A549 (cell line): Measurements from ENCODE around the gene GAS6. TPM values are rescaled to one million over a fixed set of nuclear protein-coding genes. Genes with fewer than 3 reads are reported as not detected.

Experiments used
- ATOH8 ChIP-seq: fragments of 250-450 bp; sonication (Bioruptor Pico); IDR thresholded peaks from 2 replicates; pipeline ENCODE4 v1.5.0; 2020; ENCODE audit warnings: low read depth, mild to moderate bottlenecking, moderate library complexity
- BCL3 ChIP-seq: fragments of >200 bp; sonication (Bioruptor Twin); formaldehyde crosslinking; IDR thresholded peaks from 3 replicates; pipeline ENCODE4 v1.6.1; 2016
- BHLHE40 ChIP-seq: IDR thresholded peaks from 2 replicates; pipeline ENCODE4 v1.6.1; 2012; ENCODE audit warnings: low read depth, low read length, inconsistent platforms
- CBX8 ChIP-seq: fragments of 200-600 bp; sonication (generic); IDR thresholded peaks from 2 replicates; pipeline ENCODE4 v1.6.1; 2016
- CEBPB ChIP-seq, 2 experiments: fragments of >200 bp in 1 of 2; sonication (Bioruptor Twin) in 1 of 2; formaldehyde crosslinking in 1 of 2; IDR thresholded peaks; 2 replicates each; pipeline ENCODE4 v1.6.1; 2012 to 2016
- CHD2 ChIP-seq: fragments of 150-350 bp; IDR thresholded peaks from 2 replicates; pipeline ENCODE4 v1.6.1; 2014; ENCODE audit warnings: low read length; ENCODE audit not compliant: partially characterized antibody
- E2F6 ChIP-seq: IDR thresholded peaks from 2 replicates; pipeline ENCODE4 v1.6.1; 2012; ENCODE audit warnings: low read depth, borderline replicate concordance
- EHF ChIP-seq: fragments of 250-450 bp; sonication (Bioruptor Pico); IDR thresholded peaks from 2 replicates; pipeline ENCODE4 v1.5.0; 2020; ENCODE audit warnings: mild to moderate bottlenecking
- ELK1 ChIP-seq: fragments of 150-350 bp; IDR thresholded peaks from 2 replicates; pipeline ENCODE4 v1.6.1; 2014; ENCODE audit warnings: low read depth, mild to moderate bottlenecking, low read length
- EP300 ChIP-seq, 2 experiments: fragments of >200 bp; sonication (Bioruptor Twin); formaldehyde crosslinking; IDR thresholded peaks; 2 replicates in 1 of 2; 3 replicates in 1 of 2; pipeline ENCODE4 v1.6.1; 2016 to 2017
- ESRRA ChIP-seq: fragments of 150-350 bp; IDR thresholded peaks from 2 replicates; pipeline ENCODE4 v1.6.1; 2014; ENCODE audit warnings: mild to moderate bottlenecking, low read length, borderline replicate concordance
- FOSL2 ChIP-seq, 2 experiments: fragments of 450-650 bp in 1 of 2; fragments of >200 bp in 1 of 2; sonication (Bioruptor Twin) in 1 of 2; formaldehyde crosslinking; IDR thresholded peaks; 2 replicates each; pipeline versions ENCODE4 v1.5.0 to v1.6.1; 2016 to 2020; ENCODE audit warnings: mild to moderate bottlenecking in 1 of 2, moderate library complexity in 1 of 2
- FOXS1 ChIP-seq: fragments of 250-450 bp; sonication (Bioruptor Pico); IDR thresholded peaks from 2 replicates; pipeline ENCODE4 v1.5.0; 2020; ENCODE audit warnings: mild to moderate bottlenecking, moderate library complexity
- GATA3 ChIP-seq: IDR thresholded peaks from 2 replicates; pipeline ENCODE4 v1.6.1; 2012; ENCODE audit warnings: borderline replicate concordance
- HES2 ChIP-seq: fragments of >200 bp; sonication (Bioruptor Twin); formaldehyde crosslinking; IDR thresholded peaks from 2 replicates; pipeline ENCODE4 v1.6.1; 2016
- HEYL ChIP-seq: fragments of 250-450 bp; sonication (Bioruptor Pico); IDR thresholded peaks from 2 replicates; pipeline ENCODE4 v1.8.0; 2021; ENCODE audit warnings: mild to moderate bottlenecking, moderate library complexity
- HMGXB4 ChIP-seq: fragments of 250-450 bp; sonication (Bioruptor Pico); IDR thresholded peaks from 2 replicates; pipeline ENCODE4 v1.5.0; 2021; ENCODE audit warnings: mild to moderate bottlenecking, moderate library complexity, borderline replicate concordance
- HOXB13 ChIP-seq: fragments of 250-450 bp; sonication (Bioruptor Pico); IDR thresholded peaks from 2 replicates; pipeline ENCODE4 v1.5.0; 2020; ENCODE audit warnings: low read depth, mild to moderate bottlenecking, moderate library complexity
- JUN ChIP-seq, 2 experiments: fragments of >200 bp; sonication (Bioruptor Twin); formaldehyde crosslinking; IDR thresholded peaks; 2 replicates in 1 of 2; 3 replicates in 1 of 2; pipeline ENCODE4 v1.6.1; 2016 to 2017
- JUNB ChIP-seq: fragments of >200 bp; sonication (Bioruptor Twin); formaldehyde crosslinking; IDR thresholded peaks from 2 replicates; pipeline ENCODE4 v1.6.1; 2016
- KDM1A ChIP-seq: fragments of 200-600 bp; sonication (generic); IDR thresholded peaks from 2 replicates; pipeline ENCODE4 v1.6.1; 2016; ENCODE audit warnings: low read depth, mild to moderate bottlenecking
- KDM5A ChIP-seq: fragments of 200-600 bp; sonication (generic); IDR thresholded peaks from 2 replicates; pipeline ENCODE4 v1.6.1; 2016; ENCODE audit warnings: antibody characterized with exemption, mild to moderate bottlenecking
- MAX ChIP-seq: IDR thresholded peaks from 2 replicates; pipeline ENCODE4 v1.6.1; 2012
- NFE2L2 ChIP-seq: fragments of 150-350 bp; conservative IDR thresholded peaks from 2 replicates; pipeline ENCODE4 v1.6.1; 2014; ENCODE audit warnings: low read length
- NPAS2 ChIP-seq: fragments of 250-450 bp; sonication (Bioruptor Pico); IDR thresholded peaks from 2 replicates; pipeline ENCODE4 v1.8.0; 2022; ENCODE audit warnings: mild to moderate bottlenecking, moderate library complexity, borderline replicate concordance
- NR3C1 ChIP-seq: fragments of >200 bp; sonication (Bioruptor Twin); formaldehyde crosslinking; IDR thresholded peaks from 3 replicates; pipeline ENCODE4 v1.6.1; 2017
- PHF8 ChIP-seq: fragments of 200-600 bp; sonication (generic); IDR thresholded peaks from 2 replicates; pipeline ENCODE4 v1.6.1; 2016; ENCODE audit warnings: low read depth, mild to moderate bottlenecking, antibody characterized with exemption, moderate library complexity, borderline replicate concordance
- POLR2A ChIP-seq: IDR thresholded peaks from 2 replicates; pipeline ENCODE4 v1.6.1; 2012; ENCODE audit warnings: mild to moderate bottlenecking, low read length
- POLR2AphosphoS2 ChIP-seq: conservative IDR thresholded peaks from 2 replicates; pipeline ENCODE4 v1.6.1; 2012; ENCODE audit warnings: low read length, improper control_type of control experiment, inconsistent platforms
- RARB ChIP-seq: fragments of 250-450 bp; sonication (Bioruptor Pico); IDR thresholded peaks from 2 replicates; pipeline ENCODE4 v1.8.0; 2021; ENCODE audit warnings: mild to moderate bottlenecking, moderate library complexity
- RCOR1 ChIP-seq: fragments of 150-350 bp; IDR thresholded peaks from 2 replicates; pipeline ENCODE4 v1.6.1; 2014; ENCODE audit warnings: antibody characterized with exemption, low read length, low read depth
- RNF2 ChIP-seq: fragments of 200-600 bp; sonication (generic); IDR thresholded peaks from 2 replicates; pipeline ENCODE4 v1.6.1; 2016; ENCODE audit warnings: low read depth, mild to moderate bottlenecking, antibody characterized with exemption, moderate library complexity, borderline replicate concordance
- SMC3 ChIP-seq: fragments of >200 bp; sonication (Bioruptor Twin); formaldehyde crosslinking; IDR thresholded peaks from 3 replicates; pipeline ENCODE4 v1.6.1; 2018; ENCODE audit warnings: inconsistent platforms
- SREBF2 ChIP-seq: fragments of 450-650 bp; IDR thresholded peaks from 2 replicates; pipeline ENCODE4 v1.6.1; 2014; ENCODE audit warnings: mild to moderate bottlenecking, moderate library complexity
- TFCP2L1 ChIP-seq: fragments of 250-450 bp; sonication (Bioruptor Pico); IDR thresholded peaks from 2 replicates; pipeline ENCODE4 v1.5.0; 2021; ENCODE audit warnings: mild to moderate bottlenecking
- TP53 ChIP-seq: fragments of 250-450 bp; sonication (Bioruptor Pico); IDR thresholded peaks from 2 replicates; pipeline ENCODE4 v1.5.0; 2021; ENCODE audit warnings: mild to moderate bottlenecking, moderate library complexity
- ZFP36 ChIP-seq: fragments of 450-650 bp; IDR thresholded peaks from 2 replicates; pipeline ENCODE4 v1.6.1; 2014; ENCODE audit warnings: borderline replicate concordance; ENCODE audit not compliant: partially characterized antibody
- ZNF302 ChIP-seq: fragments of 250-450 bp; sonication (Bioruptor Pico); IDR thresholded peaks from 2 replicates; pipeline ENCODE4 v1.9.0; 2021; ENCODE audit warnings: inconsistent platforms, mild to moderate bottlenecking, moderate library complexity
- ZSCAN20 ChIP-seq: fragments of 250-450 bp; sonication (Bioruptor Pico); IDR thresholded peaks from 2 replicates; pipeline ENCODE4 v1.8.0; 2022; ENCODE audit warnings: mild to moderate bottlenecking, moderate library complexity
- polyA plus RNA-seq, 4 experiments: library from polyadenylated mRNA; depleted of rRNA in 3 of 4; stranded (reverse); fragments of >200 nt; fragmentation: RNase III in 1 of 4; extraction: RNeasy Plus Mini Kit Qiagen cat#74134 plus additional on column Dnase treatment in 1 of 4; gene quantifications; 2 replicates in 3 of 4; 3 replicates in 1 of 4; pipeline ENCODE4 v1.2.3, GENCODE V29; 2011 to 2017

Gene GAS6
- polyA plus RNA-seq, 2 of the 4 experiments (the other 2 are of a cell fraction): 3.5 to 5.7 TPM

- TF ChIP-seq EHF (CRISPR knock-in tag) (no peak), HOXB13 (CRISPR knock-in tag) (no peak), POLR2AphosphoS2 (no peak), HES2 (0 out of 2 replicates have a peak, but pooled peaks have one; percentile 12), TFCP2L1 (CRISPR knock-in tag) (no peak), NPAS2 (CRISPR knock-in tag) (no peak), EP300 (IDR thresholded peaks at IDR 0.05) (peak; percentile 14 to 58; a peak in 1 of 5 replicates), CEBPB (IDR thresholded peaks at IDR 0.05) (no peak), PHF8 (no peak), SREBF2 (no peak), GATA3 (no peak), TP53 (peak; percentile 99), RNF2 (no peak), RCOR1 (no peak), JUN (IDR thresholded peaks at IDR 0.05) (peak in 1 of 2 experiments; percentile 51; a peak in 3 of 5 replicates), ZNF302 (CRISPR knock-in tag) (no peak), MAX (no peak; the same call in none of the 2 replicates), HEYL (no peak), KDM1A (no peak), ZSCAN20 (CRISPR knock-in tag) (no peak), BCL3 (no peak; the same call in 2 of the 3 replicates), E2F6 (no peak), FOSL2 (IDR thresholded peaks at IDR 0.05) (no peak), FOSL2 (CRISPR knock-in tag; IDR thresholded peaks at IDR 0.05) (no peak), FOXS1 (CRISPR knock-in tag) (no peak), JUNB (0 out of 2 replicates have a peak, but pooled peaks have one; percentile 20), NFE2L2 (no peak), BHLHE40 (no peak), HMGXB4 (no peak), POLR2A (peak; percentile 12; the same call in 1 of the 2 replicates), ESRRA (no peak), RARB (CRISPR knock-in tag) (no peak), ZFP36 (no peak), NR3C1 (no peak), CHD2 (no peak), KDM5A (no peak), CBX8 (no peak), ATOH8 (CRISPR knock-in tag) (no peak), ELK1 (no peak), SMC3 (no peak)
Observed at GRCh38 chr13:113836768-113837559, 26.9 kb downstream of the GAS6 start (continued).
